HepG2 (cell line): ENCODE measurements around the gene HDAC4. TPM values are rescaled to one million over a fixed set of nuclear protein-coding genes. Genes with fewer than 3 reads are reported as not detected.

Source experiments
- ATAC-seq: fragments of 200-7000 bp; cut with Tn5 transposase; 3 replicates; pipeline ENCODE4 v1.9.1; 2020; ENCODE audit warnings: mild to moderate bottlenecking, moderate library complexity
- BruUV-seq: library from RNA; stranded (reverse); fragments of 400-500 nt; replicated peaks from 2 replicates; lab custom pipeline; 2021; lab: Mats Ljungman, UMichigan
- CTCF ChIA-PET: fragments of 300-600 bp; formaldehyde crosslinking; extraction: SDS; loops from one replicate; lab custom pipeline; 2021; ENCODE audit warnings: low total read pairs, inconsistent platforms, low intra/inter-chr PET ratio; lab: Yijun Ruan, JAX
- POLR2A ChIA-PET: fragments of 350-600 bp; sonication (Branson Sonifier 250); formaldehyde crosslinking; loops from one replicate; lab custom pipeline; 2020; ENCODE audit warnings: antibody characterized with exemption, inconsistent platforms; lab: Yijun Ruan, JAX
- DNase-seq: peaks from one replicate; pipeline ENCODE4 v3.0.0-alpha.2; 2015; ENCODE audit warnings: low spot score
- FAIRE-seq: peaks from 3 replicates; lab custom pipeline; 2011; peaks lifted over from hg19 to GRCh38; lab: Jason Lieb, UNC
- H2AFZ ChIP-seq: one replicate; pipeline ENCODE4 v1.6.1; 2011; ENCODE audit warnings: low read length, inconsistent platforms
- H3K27ac ChIP-seq: fragments of 300-600 bp; 3 replicates; pipeline ENCODE4 v1.8.0; 2011; ENCODE audit warnings: mixed run types, mild to moderate bottlenecking, mixed read lengths, low read length, inconsistent platforms; ENCODE audit not compliant: insufficient read depth; ENCODE audit errors: extremely low read length
- H3K27me3 ChIP-seq, 2 experiments: fragments of 200-600 bp in 1 of 2; 2 replicates in 1 of 2; 3 replicates in 1 of 2; pipeline versions ENCODE4 v1.6.0 to v1.8.0; 2011; ENCODE audit warnings: low read length in 2 of 2, mild to moderate bottlenecking in 2 of 2, moderate library complexity in 2 of 2, inconsistent platforms in 1 of 2; ENCODE audit not compliant: insufficient read depth in 2 of 2, control insufficient read depth in 1 of 2
- H3K36me3 ChIP-seq, 2 experiments: fragments of 200-600 bp in 1 of 2; replicated peaks in 1 of 2; 2 replicates in 1 of 2; 3 replicates in 1 of 2; pipeline versions ENCODE4 v1.5.1 to v1.8.0; 2011; ENCODE audit warnings: low read length in 2 of 2, inconsistent platforms in 1 of 2; ENCODE audit not compliant: insufficient read depth in 2 of 2, control insufficient read depth in 1 of 2
- H3K4me1 ChIP-seq: 2 replicates; pipeline ENCODE4 v1.5.1; 2012; ENCODE audit warnings: low read length, inconsistent platforms; ENCODE audit not compliant: insufficient read depth
- H3K4me2 ChIP-seq: 2 replicates; pipeline ENCODE4 v1.6.0; 2011; ENCODE audit warnings: low read depth, low read length, inconsistent platforms
- H3K4me3 ChIP-seq, 3 experiments: fragments of 200-600 bp in 1 of 3; sonication (generic), shearing (Covaris generic) in 1 of 3; replicated peaks in 1 of 3; 2 replicates each; pipeline ENCODE4 v1.5.1; 2011 to 2016; ENCODE audit warnings: low read length in 3 of 3, inconsistent platforms in 2 of 3, low read depth in 2 of 3, mild to moderate bottlenecking in 2 of 3, control low read depth in 1 of 3, mixed read lengths in 1 of 3; ENCODE audit not compliant: insufficient read depth in 1 of 3
- H3K79me2 ChIP-seq: one replicate; pipeline ENCODE4 v1.6.1; 2011; ENCODE audit warnings: low read length, inconsistent platforms; ENCODE audit not compliant: insufficient read depth
- H3K9ac ChIP-seq: 2 replicates; pipeline ENCODE4 v1.6.0; 2011; ENCODE audit warnings: mild to moderate bottlenecking, low read depth, low read length, inconsistent platforms; ENCODE audit not compliant: insufficient read depth
- H3K9me3 ChIP-seq: 2 replicates; pipeline ENCODE4 v1.5.1; 2012; ENCODE audit warnings: mild to moderate bottlenecking, low read length
- H4K20me1 ChIP-seq: 2 replicates; pipeline ENCODE4 v1.6.0; 2011; ENCODE audit warnings: inconsistent platforms, mild to moderate bottlenecking, low read length, moderate library complexity; ENCODE audit not compliant: insufficient read depth
- ARID3A ChIP-seq: IDR thresholded peaks from 2 replicates; pipeline ENCODE4 v1.6.1; 2012; ENCODE audit warnings: low read depth, low read length, improper control_type of control experiment
- EEA1 ChIP-seq: sonication (generic); formaldehyde crosslinking; IDR thresholded peaks from 2 replicates; pipeline ENCODE4 v1.5.1; 2020; ENCODE audit warnings: mild to moderate bottlenecking, missing genetic modification reagents, borderline replicate concordance
- ESRRA ChIP-seq: sonication (generic); formaldehyde crosslinking; IDR thresholded peaks from 2 replicates; pipeline ENCODE4 v1.5.1; 2020; ENCODE audit warnings: mild to moderate bottlenecking, low read depth, missing genetic modification reagents
- FLYWCH1 ChIP-seq: sonication (generic); formaldehyde crosslinking; IDR thresholded peaks from 2 replicates; pipeline ENCODE4 v1.8.1; 2023; ENCODE audit warnings: mild to moderate bottlenecking, missing genetic modification reagents
- FOSL2 ChIP-seq: sonication (generic); formaldehyde crosslinking; IDR thresholded peaks from 2 replicates; pipeline ENCODE4 v1.4.0; 2020; ENCODE audit warnings: missing genetic modification reagents
- FOXA3 ChIP-seq: IDR thresholded peaks from 2 replicates; pipeline ENCODE4 v1.6.1; 2016; ENCODE audit warnings: missing genetic modification reagents, missing compliant biosample characterization
- FOXP4 ChIP-seq: sonication (generic); formaldehyde crosslinking; IDR thresholded peaks from 2 replicates; pipeline ENCODE4 v1.4.0; 2020; ENCODE audit warnings: missing genetic modification reagents
- GMEB1 ChIP-seq: sonication (generic); formaldehyde crosslinking; IDR thresholded peaks from 2 replicates; pipeline ENCODE4 v1.5.1; 2020; ENCODE audit warnings: missing genetic modification reagents, mild to moderate bottlenecking, borderline replicate concordance
- HOXA3 ChIP-seq: sonication (generic); formaldehyde crosslinking; IDR thresholded peaks from 2 replicates; pipeline ENCODE4 v1.5.0; 2020; ENCODE audit warnings: missing genetic modification reagents
- MXI1 ChIP-seq: IDR thresholded peaks from 3 replicates; pipeline ENCODE4 v1.6.1; 2012; ENCODE audit warnings: low read depth, low read length, inconsistent platforms, borderline replicate concordance
- PRPF4 ChIP-seq: fragments of 200-400 bp; formaldehyde crosslinking; IDR thresholded peaks from 2 replicates; pipeline ENCODE4 v1.6.1; 2016; ENCODE audit warnings: low read length, low read depth; ENCODE audit not compliant: poor library complexity, severe bottlenecking
- SALL1 ChIP-seq: sonication (generic); formaldehyde crosslinking; IDR thresholded peaks from 2 replicates; pipeline ENCODE4 v1.8.0; 2022; ENCODE audit warnings: mild to moderate bottlenecking, missing genetic modification reagents
- ZBTB34 ChIP-seq: sonication (generic); formaldehyde crosslinking; IDR thresholded peaks from 2 replicates; pipeline ENCODE4 v1.8.0; 2022; ENCODE audit warnings: mild to moderate bottlenecking, missing genetic modification reagents
- ZNF101 ChIP-seq: sonication (generic); formaldehyde crosslinking; IDR thresholded peaks from 2 replicates; pipeline ENCODE4 v1.4.0; 2020; ENCODE audit warnings: mild to moderate bottlenecking, low read depth, missing genetic modification reagents, borderline replicate concordance
- ZNF205 ChIP-seq: IDR thresholded peaks from 2 replicates; pipeline ENCODE4 v1.6.1; 2018; ENCODE audit warnings: missing biosample characterization, missing genetic modification reagents
- ZNF282 ChIP-seq: fragments of 450-650 bp; IDR thresholded peaks from 2 replicates; pipeline ENCODE4 v1.6.1; 2018; ENCODE audit not compliant: partially characterized antibody
- WGBS: methylation state at CpG from one replicate; pipeline ENCODE4 v1.1.6; 2017; ENCODE audit warnings: low lambda C conversion rate; 5-methylcytosine and 5-hydroxymethylcytosine counted together
- in situ Hi-C: cut with HindIII; loops from 2 replicates; pipeline ENCODE4 v1.10.0; 2017; ENCODE audit warnings: low pct_unique_long_range_greater_than_20kb; ENCODE audit not compliant: extremely low pct_ligation_motif_present
- intact Hi-C: fragments of 100-400 bp; cut with micrococcal nuclease; formaldehyde crosslinking; loops from one replicate; pipeline ENCODE4 v1.10.0; 2022; ENCODE audit not compliant: unreplicated experiment
- polyA plus RNA-seq, 8 experiments: library from polyadenylated mRNA; depleted of rRNA in 3 of 8; stranded (reverse) in 7 of 8; unstranded in 1 of 8; fragments of >200 nt; fragmentation: Illumina TruSeq in 4 of 8; extraction: Trizol in 4 of 8; gene quantifications; 2 replicates each; pipeline versions ENCODE4 v1.2.1 to v1.2.3, GENCODE V29; 2011 to 2016; ENCODE audit warnings: low read depth in 4 of 8, missing spikeins in 1 of 8, mixed read lengths in 1 of 8; ENCODE audit not compliant: insufficient read depth in 1 of 8
- total RNA-seq, 5 experiments: library from RNA; depleted of rRNA; stranded (reverse); fragments of >200 nt; fragmentation: Illumina TruSeq; extraction: Trizol; gene quantifications; 2 replicates each; pipeline ENCODE4 v1.2.3, GENCODE V29; 2016; ENCODE audit warnings: low read depth in 1 of 5

Gene HDAC4
- total and polyA plus RNA-seq, 2 of the 13 experiments (the other 11 are each of a cell fraction or from before 2014, with no cell fraction given) = 10.1 to 11.5 TPM

GRCh38 chr2:239049421-239050251 is 351.2 kb downstream of the HDAC4 start:
- peaks cover 38% of the 10 kb centered on the region for H3K4me1 ChIP-seq
- FAIRE-seq (peak; percentile 80), DNase-seq (peak; percentile 88), ATAC-seq (peak; percentile 45)
- intact Hi-C loops = no loop called here
- H2AFZ ChIP-seq = no peak overlapping the region
- ChIA-PET CTCF (no interaction called here), POLR2A (no interaction called here)
- peaks cover 7% of the 10 kb centered on the region; the same call in 1 of the 2 replicates for H3K9me3 ChIP-seq
- no peaks in the 10 kb centered on the region for H3K27me3 ChIP-seq
- H3K27ac ChIP-seq = peak overlapping the region; percentile 68
- 0 out of 2 replicates have a peak overlapping the region, but pooled peaks have one; percentile 2 for H3K9ac ChIP-seq
- BruUV-seq = no TSS peak
- 70% methylated on average over 28 of the region's 28 CpGs for WGBS
- in situ Hi-C loops = no loop called here
- no peaks in the 10 kb centered on the region for H3K79me2 ChIP-seq
- H3K4me2 ChIP-seq = no peak overlapping the region
- H3K36me3 ChIP-seq = peaks cover 5 to 11% of the 10 kb centered on the region in 2 experiments; a peak in 3 of 5 replicates
- no peaks in the 10 kb centered on the region for H4K20me1 ChIP-seq
- no peak overlapping the region for H3K4me3 ChIP-seq
- 0 out of 2 replicates have a peak, but pooled peaks have one; percentile 44 for TF ChIP-seq FOXA3 (CRISPR knock-in tag)
- TF ChIP-seq MXI1 = 0 out of 3 replicates have a peak, but pooled peaks have one; percentile 24
- TF ChIP-seq EEA1 (CRISPR knock-in tag) = 0 out of 2 replicates have a peak, but pooled peaks have one; percentile 19
- no peak for TF ChIP-seq ZNF282
- peak; percentile 45 for TF ChIP-seq FOXP4
- peak; percentile 76 for TF ChIP-seq FOSL2
- TF ChIP-seq ZNF205 (CRISPR knock-in tag) = no peak
- TF ChIP-seq HOXA3 (CRISPR knock-in tag) = peak; percentile 89
- TF ChIP-seq FLYWCH1 (CRISPR knock-in tag) = no peak
- peak; percentile 52 for TF ChIP-seq SALL1 (CRISPR knock-in tag)
- no peak for TF ChIP-seq ZNF101
- TF ChIP-seq PRPF4 = no peak
- peak; percentile 74; the same call in 1 of the 2 replicates for TF ChIP-seq ZBTB34 (CRISPR knock-in tag)
- peak; percentile 90 for TF ChIP-seq ARID3A
- no peak for TF ChIP-seq GMEB1 (CRISPR knock-in tag)
- TF ChIP-seq ESRRA (CRISPR knock-in tag) = no peak
